ENCODE measurements around the gene ULBP2. TPM values are rescaled to one million over a fixed set of nuclear protein-coding genes. Genes with fewer than 3 reads are reported as not detected.

ULBP2 gene
- total RNA-seq (2022; extraction: Qiagen RNA extraction; ENCODE audit: low read depth) = 3.3 to 4.3 TPM (median 3.9 TPM) in 5 replicates

DNA sequence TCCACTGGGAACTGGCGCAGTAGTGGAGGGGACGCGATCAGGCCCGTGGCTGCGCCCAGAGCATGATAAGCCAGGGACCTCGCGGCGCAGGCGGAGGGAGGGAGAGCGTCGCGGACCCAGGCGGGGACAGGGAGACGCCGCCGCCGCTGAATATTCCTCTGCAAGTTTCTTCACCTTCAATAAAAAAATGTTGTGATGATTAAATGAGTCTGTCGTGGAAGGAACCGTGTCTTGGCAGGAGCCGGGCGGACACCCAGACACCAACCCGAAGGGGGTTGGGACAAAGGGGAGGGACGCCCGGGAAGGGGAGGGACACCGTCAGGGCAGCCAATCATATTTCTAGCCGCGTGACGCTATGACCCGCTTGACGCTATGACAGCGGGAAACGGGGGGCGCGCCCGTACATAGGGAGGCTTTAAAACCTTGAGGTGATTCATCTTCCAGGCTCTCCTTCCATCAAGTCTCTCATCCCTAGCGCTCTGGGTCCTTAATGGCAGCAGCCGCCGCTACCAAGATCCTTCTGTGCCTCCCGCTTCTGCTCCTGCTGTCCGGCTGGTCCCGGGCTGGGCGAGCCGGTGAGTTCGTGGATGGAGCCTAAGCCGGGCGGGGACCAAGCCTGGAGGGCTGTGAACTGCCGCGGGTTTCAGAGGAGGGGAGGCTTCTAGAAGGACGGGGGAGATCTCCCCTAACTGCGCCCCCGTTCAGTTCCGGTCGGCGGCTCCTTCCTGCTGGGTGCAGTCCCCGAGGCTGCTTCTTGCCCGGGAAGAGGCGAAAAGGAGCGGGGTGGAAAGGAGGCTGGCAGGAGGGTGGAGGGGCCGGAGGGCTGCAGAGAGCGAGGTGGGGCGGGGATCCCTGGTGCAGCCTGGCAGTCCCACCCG, at the start of gene ULBP2:
Gene ULBP2 (plus strand): TSS at position 432 of the 878 bp plus-strand sequence. CDS start 59 bp downstream, at position 491.

GRCh38 chr6:149897855-149898744, 43.7 kb upstream of the ULBP2 start, which contains the start of gene RAET1E:
Gene RAET1E (minus strand): TSS chr6:149898113. CDS start chr6:149890901, 7,212 bp downstream.

GRCh38 chr6:149922642-149923326, 19.0 kb upstream of the ULBP2 start, which contains the start of gene RAET1G:
Gene RAET1G (minus strand): TSS chr6:149923121. CDS start chr6:149923010, 111 bp downstream.

GRCh38 chr6:149963462-149964307, 21.9 kb downstream of the ULBP2 start, which contains the start of gene ULBP1:
Gene ULBP1 (plus strand): TSS chr6:149963943. CDS start chr6:149964050, 107 bp downstream.

Other genes starting within 250 kb of the ULBP2 start
- gene LATS1, start 223.9 kb upstream of the ULBP2 start, total RNA-seq (2022; extraction: Qiagen RNA extraction; ENCODE audit: low read depth) = 5.5 to 9.6 TPM (median 7.2 TPM) in 5 replicates
- 10.3 to 15.5 TPM (median 15.2 TPM) in 5 replicates for gene NUP43, start 195.5 kb upstream of the ULBP2 start, total RNA-seq (2022; extraction: Qiagen RNA extraction; ENCODE audit: low read depth)
- 83.5 to 91.6 TPM (median 87.4 TPM) in 5 replicates for gene PCMT1, start 192.3 kb upstream of the ULBP2 start, total RNA-seq (2022; extraction: Qiagen RNA extraction; ENCODE audit: low read depth)
- 23.6 to 43.8 TPM (median 38.1 TPM) in 5 replicates for gene LRP11, start 77.7 kb upstream of the ULBP2 start, total RNA-seq (2022; extraction: Qiagen RNA extraction; ENCODE audit: low read depth)
- 2.1 to 4.1 TPM (median 2.7 TPM) in 5 replicates for gene RAET1E, start 43.9 kb upstream of the ULBP2 start, total RNA-seq (2022; extraction: Qiagen RNA extraction; ENCODE audit: low read depth)
- gene RAET1G, start 18.9 kb upstream of the ULBP2 start, total RNA-seq (2022; extraction: Qiagen RNA extraction; ENCODE audit: low read depth) = 7.7 to 10.6 TPM (median 9.8 TPM) in 5 replicates
- 0.73 to 1.3 TPM (median 1.00 TPM) in 5 replicates for gene ULBP1, start 21.9 kb downstream of the ULBP2 start, total RNA-seq (2022; extraction: Qiagen RNA extraction; ENCODE audit: low read depth)
- gene RAET1L, start 83.5 kb downstream of the ULBP2 start, total RNA-seq (2022; extraction: Qiagen RNA extraction; ENCODE audit: low read depth) = 0.32 to 0.49 TPM (median 0.38 TPM) in 3 of 5 replicates, not detected in the others
- 3.4 to 5.0 TPM (median 3.6 TPM) in 5 replicates for gene ULBP3, start 127.1 kb downstream of the ULBP2 start, total RNA-seq (2022; extraction: Qiagen RNA extraction; ENCODE audit: low read depth)
- gene PPP1R14C, start 201.0 kb downstream of the ULBP2 start, total RNA-seq (2022; extraction: Qiagen RNA extraction; ENCODE audit: low read depth) = 1.1 to 1.7 TPM (median 1.5 TPM) in 5 replicates

All from A549 treated with ZK216348 at 1 μM for 4 hours (cell line).